Heart right ventricle (tissue), 16 donors: ENCODE data around the gene SLC2A13. TPM values are rescaled to one million over a fixed set of nuclear protein-coding genes. Genes with fewer than 3 reads are reported as not detected.

Experiments used
- ATAC-seq, 8 donors: fragments of 200-7000 bp; cut with Tn5 transposase; one replicate each; pipeline ENCODE4 v1.9.1; 2020; ENCODE audit warnings: mild to moderate bottlenecking in 8 of 8, moderate library complexity in 8 of 8, moderate number of reproducible peaks in 1 of 8
- DNase-seq, 2 donors: peaks; one replicate each; pipeline ENCODE4 v3.0.0-alpha.2; 2020
- H3K27ac ChIP-seq, 10 donors: fragments of 200-600 bp; sonication (generic) in 2 of 10; one replicate each; pipeline versions ENCODE4 v1.5.0 to v1.8.0; 2020 to 2022; ENCODE audit warnings: mild to moderate bottlenecking in 3 of 10
- H3K27me3 ChIP-seq, 7 donors: fragments of 200-600 bp; one replicate each; pipeline ENCODE4 v1.8.0; 2021 to 2022; ENCODE audit warnings: mild to moderate bottlenecking in 2 of 7
- H3K36me3 ChIP-seq, 9 donors: fragments of 200-600 bp; sonication (generic) in 1 of 9; one replicate each; pipeline versions ENCODE4 v1.5.0 to v1.8.0; 2020 to 2022; ENCODE audit warnings: mild to moderate bottlenecking in 2 of 9
- H3K4me1 ChIP-seq, 9 donors: fragments of 200-600 bp; sonication (generic) in 1 of 9; one replicate each; pipeline versions ENCODE4 v1.5.0 to v1.8.0; 2020 to 2022; ENCODE audit warnings: mild to moderate bottlenecking in 4 of 9
- H3K4me3 ChIP-seq, 10 donors: fragments of 200-600 bp; sonication (generic) in 2 of 10; one replicate each; pipeline versions ENCODE4 v1.5.0 to v1.8.0; 2020 to 2022; ENCODE audit warnings: mild to moderate bottlenecking in 7 of 10, moderate library complexity in 2 of 10
- H3K9me3 ChIP-seq, 11 donors: fragments of 200-600 bp in 10 of 11; sonication (generic) in 2 of 11; one replicate each; pipeline versions ENCODE4 v1.5.0 to v1.8.0; 2013 to 2022; ENCODE audit warnings: mild to moderate bottlenecking in 2 of 11, control low read depth in 1 of 11, moderate library complexity in 1 of 11
- WGBS, 2 donors: extraction: QIAGEN DNeasy Blood & Tissue Kit; methylation state at CpG; one replicate each; pipeline ENCODE4 v1.1.7; 2013; ENCODE audit warnings: inconsistent platforms in 1 of 2; 5-methylcytosine and 5-hydroxymethylcytosine counted together
- intact Hi-C, 10 donors: fragments of 100-400 bp; cut with DNase I; formaldehyde crosslinking; loops; one replicate each; pipeline versions ENCODE4 v1.11.1 to v1.14.2; 2022
- polyA plus RNA-seq, 2 donors: library from polyadenylated mRNA; stranded (reverse); fragments of 200-250 nt; gene quantifications; one replicate each; pipeline ENCODE4 v1.2.3, GENCODE V29; 2013
- total RNA-seq, 10 donors: library from RNA; stranded (reverse); fragmentation: NEBNext Ultra II Directional in 3 of 10; extraction: Animal tissue kit (Norgen Biotek cat#: 25700) in 3 of 10; gene quantifications; one replicate each; pipeline versions ENCODE4 v1.2.1 to v1.2.4, GENCODE V29; 2021 to 2023
- TF ChIP-seq, protein P1 (sequence below), 9 donors: fragments of 200-600 bp; sonication (generic) in 2 of 9; IDR thresholded peaks; one replicate each; pipeline versions ENCODE4 v1.5.0 to v1.8.0; 2021 to 2022; ENCODE audit warnings: antibody characterized with exemption in 9 of 9, mild to moderate bottlenecking in 5 of 9, moderate library complexity in 1 of 9
- donor health status: Arrhythmogenic right ventricular cardiomyopathy.
- donor health status: ischemic (EF 13 %, LVEDD 7.1; RV severe dilation, severe dysfunction).
- donor health status: healthy with polysubstance abuse.
- donor health status: DM: no; HTN: yes; CAD: no.
- donor health status: DM: no; HTN: no; CAD: no.
- donor health status: ischemic (EF 25% LVEDD 6.9; RV normal size, moderate dysfunction).
- donor health status: ischemic (EF 25% LVEDD 5.7; RV mildly dilated, moderate dysfunction).
- donor health status: healthy.
- donor health status: DM: yes; HTN: yes; CAD: no.
- donor health status: Ischemic cardiomyopathy.
- donor health status: ischemic (EF 35%, LVEDD 5.7; RV mildly dilated, moderate dysfunction).
- donor health status: nonischemic (EF 11% LVEDD 7.7; RV severe dilation, severe dysfunction).
- donor health status: DM: yes; HTN: yes; CAD: no.
- donor health status: PGD.
- donor health status: ischemic (EF 29% LVEDD 5.4; RV normal size, mild dysfunction).
- donor health status: nonischemic (EF 23%, LVEDD 6.1; RV moderate dilation, normal function).

SLC2A13 gene
- total and polyA plus RNA-seq, 12 donors = 2.6 to 14.2 (median 9.8) TPM

DNA sequence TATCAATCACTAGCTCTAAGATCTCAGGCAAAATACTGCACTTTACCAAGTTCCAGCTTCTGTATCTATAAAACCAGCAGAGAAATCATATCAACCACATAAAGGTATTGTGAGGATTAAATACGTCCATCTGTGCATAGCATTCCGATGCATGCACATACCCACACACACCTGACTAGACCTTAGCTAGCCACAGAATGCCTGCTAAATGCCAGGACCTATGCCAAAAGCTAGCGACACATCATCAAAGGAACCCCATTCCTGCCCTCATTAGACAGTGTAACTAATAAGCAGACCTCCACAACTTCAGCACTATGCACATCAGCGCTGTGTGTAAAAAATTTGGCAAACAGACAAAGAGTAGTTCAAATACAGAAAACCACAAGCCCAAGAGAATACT lies 185.2 kb downstream of the SLC2A13 start:
- Histone ChIP-seq H3K36me3 (no peaks in the 10 kb centered on the region), H3K27me3 (no peaks in the 10 kb centered on the region), H3K9me3 (no peaks in the 10 kb centered on the region), H3K27ac (no peak overlapping the region), H3K4me1 (peaks cover 0 to 5% (median 0%) of the 10 kb centered on the region in 9 donors), H3K4me3 (no peak overlapping the region)
- no peak for ATAC-seq
- WGBS, 2 donors = 95 to 97% methylated on average over 4 of the region's 4 CpGs
- DNase-seq = no peak
- intact Hi-C loops = no loop called here
- TF ChIP-seq, protein P1, sequence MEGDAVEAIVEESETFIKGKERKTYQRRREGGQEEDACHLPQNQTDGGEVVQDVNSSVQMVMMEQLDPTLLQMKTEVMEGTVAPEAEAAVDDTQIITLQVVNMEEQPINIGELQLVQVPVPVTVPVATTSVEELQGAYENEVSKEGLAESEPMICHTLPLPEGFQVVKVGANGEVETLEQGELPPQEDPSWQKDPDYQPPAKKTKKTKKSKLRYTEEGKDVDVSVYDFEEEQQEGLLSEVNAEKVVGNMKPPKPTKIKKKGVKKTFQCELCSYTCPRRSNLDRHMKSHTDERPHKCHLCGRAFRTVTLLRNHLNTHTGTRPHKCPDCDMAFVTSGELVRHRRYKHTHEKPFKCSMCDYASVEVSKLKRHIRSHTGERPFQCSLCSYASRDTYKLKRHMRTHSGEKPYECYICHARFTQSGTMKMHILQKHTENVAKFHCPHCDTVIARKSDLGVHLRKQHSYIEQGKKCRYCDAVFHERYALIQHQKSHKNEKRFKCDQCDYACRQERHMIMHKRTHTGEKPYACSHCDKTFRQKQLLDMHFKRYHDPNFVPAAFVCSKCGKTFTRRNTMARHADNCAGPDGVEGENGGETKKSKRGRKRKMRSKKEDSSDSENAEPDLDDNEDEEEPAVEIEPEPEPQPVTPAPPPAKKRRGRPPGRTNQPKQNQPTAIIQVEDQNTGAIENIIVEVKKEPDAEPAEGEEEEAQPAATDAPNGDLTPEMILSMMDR (IDR thresholded peaks at IDR 0.05) = no peak

DNA sequence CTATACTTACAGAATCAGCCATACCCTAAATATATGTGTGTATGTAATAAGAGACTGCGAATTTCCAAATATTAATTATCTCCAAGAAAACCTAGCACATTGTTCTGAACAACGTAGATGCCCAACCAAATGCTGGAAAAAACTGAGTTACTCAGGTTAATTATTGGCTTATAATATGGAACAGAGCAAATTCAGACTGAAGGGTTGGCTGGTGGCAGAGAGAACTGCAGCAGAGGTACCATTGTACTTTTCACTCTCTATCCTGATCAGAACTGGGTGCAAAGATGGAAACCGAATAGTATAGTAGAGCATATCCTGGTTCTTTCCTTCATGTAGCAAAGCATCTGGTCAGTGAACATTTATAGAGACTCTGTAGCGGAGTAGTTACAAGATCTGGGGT lies 185.7 kb downstream of the SLC2A13 start:
- no peaks in the 10 kb centered on the region for H3K9me3 ChIP-seq
- intact Hi-C loops = no loop called here
- H3K27me3 ChIP-seq = no peaks in the 10 kb centered on the region
- DNase-seq = no peak
- WGBS, 2 donors = 93 to 95% methylated on average over 4 of the region's 4 CpGs
- TF ChIP-seq, protein P1 (IDR thresholded peaks at IDR 0.05) = no peak
- no peaks in the 10 kb centered on the region for H3K36me3 ChIP-seq
- peaks cover 0 to 5% (median 0%) of the 10 kb centered on the region in 9 donors for H3K4me1 ChIP-seq
- H3K4me3 ChIP-seq = no peak overlapping the region
- no peak overlapping the region for H3K27ac ChIP-seq
- no peak for ATAC-seq

DNA sequence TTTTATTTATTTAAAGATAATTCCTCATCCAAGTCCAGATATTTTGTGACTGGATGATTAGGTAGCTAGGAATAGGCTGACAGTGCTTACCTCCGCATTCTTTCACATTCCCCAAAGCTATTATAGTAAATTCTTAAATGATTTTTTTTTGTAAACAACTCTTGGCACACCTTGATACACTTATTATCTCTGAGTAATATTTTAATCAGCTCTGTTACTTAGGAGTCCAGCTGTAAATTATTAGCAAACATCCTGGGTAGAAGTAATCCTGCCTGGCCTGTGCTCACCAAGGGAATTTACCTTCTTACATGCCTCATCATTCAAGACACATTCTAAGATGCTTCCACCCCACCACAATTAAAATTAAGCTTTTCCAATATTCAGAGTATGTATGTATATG lies 186.1 kb downstream of the SLC2A13 start:
- Histone ChIP-seq H3K9me3 (no peaks in the 10 kb centered on the region), H3K27ac (no peak overlapping the region), H3K36me3 (no peaks in the 10 kb centered on the region), H3K4me1 (peaks cover 0 to 5% (median 0%) of the 10 kb centered on the region in 9 donors), H3K4me3 (no peak overlapping the region), H3K27me3 (no peaks in the 10 kb centered on the region)
- TF ChIP-seq, protein P1 (IDR thresholded peaks at IDR 0.05) = no peak
- no peak for ATAC-seq
- intact Hi-C loops = loop anchor here in 1 of 10 donors (5.0 kb wide), 1 partner anchor 37 kb away; no protein-coding TSS in a partner anchor
- WGBS, 2 donors = 97 to 100% methylated on average over 1 of the region's 1 CpG
- DNase-seq = no peak

DNA sequence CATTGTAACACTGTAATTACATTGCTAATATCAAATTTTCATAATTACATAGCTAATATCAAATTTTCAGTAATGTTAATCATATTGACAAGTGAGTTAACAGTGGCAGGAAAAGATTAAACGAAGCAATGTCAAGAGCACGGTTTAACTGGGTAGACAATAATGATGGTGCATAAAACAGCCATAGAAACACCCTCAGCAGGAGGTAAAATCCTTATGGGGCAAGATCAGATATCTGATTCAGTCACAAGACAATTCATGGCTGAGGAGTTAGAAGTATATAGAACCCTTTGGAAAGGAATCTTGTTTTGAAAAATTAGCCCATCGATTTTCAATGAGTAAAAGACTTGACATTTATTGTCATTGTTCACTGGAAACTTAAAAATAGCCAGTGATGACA lies 190.6 kb downstream of the SLC2A13 start:
- Histone ChIP-seq H3K36me3 (no peaks in the 10 kb centered on the region), H3K4me3 (no peak overlapping the region), H3K4me1 (peaks cover 0 to 5% (median 0%) of the 10 kb centered on the region in 9 donors), H3K27ac (no peak overlapping the region), H3K9me3 (no peaks in the 10 kb centered on the region), H3K27me3 (no peaks in the 10 kb centered on the region)
- 84% methylated on average over 3 of the region's 3 CpGs for WGBS, 2 donors
- ATAC-seq (no peak), DNase-seq (no peak)
- intact Hi-C loops = loop anchor here in 1 of 10 donors (5.0 kb wide), 1 partner anchor 33 kb away; no protein-coding TSS in a partner anchor
- TF ChIP-seq, protein P1 (IDR thresholded peaks at IDR 0.05) = no peak
